GM12891 (cell line): ENCODE data around the gene CCDC170. TPM values are rescaled to one million over a fixed set of nuclear protein-coding genes. Genes with fewer than 3 reads are reported as not detected.
"Not testable (repeated sequence)": the region's sequence is repeated elsewhere in the genome, so short reads cannot be mapped to it uniquely, and the experiment has no call there.

Experiments
- DNase-seq: peaks from one replicate; pipeline ENCODE4 v3.0.0; 2011; ENCODE audit warnings: low spot score; ENCODE audit not compliant: insufficient read length
- FAIRE-seq: peaks from 2 replicates; lab custom pipeline; 2011; peaks lifted over from hg19 to GRCh38; lab: Jason Lieb, UNC
- PAX5 ChIP-seq: IDR thresholded peaks from 2 replicates; pipeline ENCODE4 v1.6.1; 2011; ENCODE audit warnings: low read length, moderate library complexity, mild to moderate bottlenecking; ENCODE audit not compliant: insufficient read depth, severe bottlenecking
- POLR2A ChIP-seq: IDR thresholded peaks from 2 replicates; pipeline ENCODE4 v1.6.1; 2011; ENCODE audit warnings: low read depth, low read length, control low read depth
- POLR2AphosphoS5 ChIP-seq: IDR thresholded peaks from 2 replicates; pipeline ENCODE4 v1.6.1; 2011; ENCODE audit warnings: low read depth, low read length, control low read depth
- POU2F2 ChIP-seq: IDR thresholded peaks from 2 replicates; pipeline ENCODE4 v1.6.1; 2011; ENCODE audit warnings: low read depth, mild to moderate bottlenecking, control low read depth, low read length, moderate library complexity
- SPI1 ChIP-seq: IDR thresholded peaks from 2 replicates; pipeline ENCODE4 v1.6.1; 2011; ENCODE audit warnings: low read depth, low read length, control low read depth
- TAF1 ChIP-seq: IDR thresholded peaks from 2 replicates; pipeline ENCODE4 v1.6.1; 2011; ENCODE audit warnings: low read depth, low read length, control low read depth
- polyA plus RNA-seq: library from polyadenylated mRNA; unstranded; fragments of >200 nt; gene quantifications from one replicate; pipeline ENCODE4 v1.2.1, GENCODE V29; 2012; ENCODE audit warnings: low read depth, missing spikeins, inconsistent platforms; ENCODE audit not compliant: missing spikeins

CCDC170 gene
- not detected for polyA plus RNA-seq

GRCh38 chr6:151493804-151494234 is at the start of gene CCDC170:
Gene CCDC170 (plus strand): TSS chr6:151494017. CDS start chr6:151494129, 112 bp downstream.
- TF ChIP-seq SPI1 = no peak
- no peak for TF ChIP-seq POLR2A
- TF ChIP-seq POU2F2 = no peak
- TF ChIP-seq PAX5 = no peak
- no peak for TF ChIP-seq POLR2AphosphoS5
- TF ChIP-seq TAF1 = no peak
- FAIRE-seq = no peak
- peak; percentile 23 for DNase-seq

- no peak for DNase-seq
- FAIRE-seq = no peak
- TF ChIP-seq POLR2AphosphoS5 (no peak), SPI1 (no peak), TAF1 (no peak), POU2F2 (no peak), POLR2A (no peak)
Observed at GRCh38 chr6:151445482-151445881, 48.3 kb upstream of the CCDC170 start.

GRCh38 chr6:151447237-151447636 is 46.6 kb upstream of the CCDC170 start:
- no peak for FAIRE-seq

GRCh38 chr6:151448623-151449022 is 45.2 kb upstream of the CCDC170 start:
- no peak for DNase-seq
- TF ChIP-seq TAF1 = no peak
- TF ChIP-seq PAX5 = no peak
- TF ChIP-seq POLR2AphosphoS5 = no peak
- TF ChIP-seq POU2F2 = no peak
- TF ChIP-seq SPI1 = no peak
- TF ChIP-seq POLR2A = no peak
- no peak for FAIRE-seq

More at GRCh38 chr6:151447237-151447636, 46.6 kb upstream of the CCDC170 start:
- DNase-seq = no peak
- no peak for TF ChIP-seq POLR2AphosphoS5
- no peak for TF ChIP-seq POLR2A
- no peak for TF ChIP-seq PAX5
- TF ChIP-seq TAF1 = no peak
- no peak for TF ChIP-seq POU2F2
- no peak for TF ChIP-seq SPI1

- not testable (repeated sequence) for DNase-seq, FAIRE-seq
Observed at GRCh38 chr6:151450928-151451327, 42.9 kb upstream of the CCDC170 start.

GRCh38 chr6:151451417-151451949 is 42.3 kb upstream of the CCDC170 start:
- TF ChIP-seq SPI1 (no peak), POU2F2 (no peak), PAX5 (no peak), POLR2A (no peak), TAF1 (no peak), POLR2AphosphoS5 (no peak)

GRCh38 chr6:151451950-151452749 is 41.7 kb upstream of the CCDC170 start, which contains the start of gene RMND1:
Gene RMND1 (minus strand): TSS chr6:151452126. CDS start chr6:151445811, 6,315 bp downstream.
- peak; percentile 67 for TF ChIP-seq POLR2AphosphoS5
- TF ChIP-seq SPI1 = peak; percentile 58
- TF ChIP-seq TAF1 = peak; percentile 68
- TF ChIP-seq PAX5 = peak; percentile 74
- TF ChIP-seq POLR2A = peak; percentile 71; the same call in 1 of the 2 replicates
- peak; percentile 43 for TF ChIP-seq POU2F2
- DNase-seq (peak; percentile 91), FAIRE-seq (peak; percentile 98)

More at GRCh38 chr6:151451417-151451949, 42.3 kb upstream of the CCDC170 start:
- DNase-seq (no peak), FAIRE-seq (no peak)

GRCh38 chr6:151452750-151453427 is 40.9 kb upstream of the CCDC170 start:
- DNase-seq = no peak
- TF ChIP-seq PAX5 (peak; percentile 78), SPI1 (no peak), TAF1 (no peak)
- peak; percentile 38 for FAIRE-seq

GRCh38 chr6:151455751-151456398 is 37.9 kb upstream of the CCDC170 start:
- FAIRE-seq, DNase-seq: not testable (repeated sequence)
